ENCODE measurements around the gene MAP3K5. TPM values are rescaled to one million over a fixed set of nuclear protein-coding genes. Genes with fewer than 3 reads are reported as not detected.
"Not testable (repeated sequence)": the region's sequence is repeated elsewhere in the genome, so short reads cannot be mapped to it uniquely, and the experiment has no call there.

MAP3K5 gene
- total RNA-seq, 5 donors from 2014 or later (not counting 1 experiment from before 2014, with no cell fraction given) = 17.8 to 29.2 (median 20.6) TPM

DNA sequence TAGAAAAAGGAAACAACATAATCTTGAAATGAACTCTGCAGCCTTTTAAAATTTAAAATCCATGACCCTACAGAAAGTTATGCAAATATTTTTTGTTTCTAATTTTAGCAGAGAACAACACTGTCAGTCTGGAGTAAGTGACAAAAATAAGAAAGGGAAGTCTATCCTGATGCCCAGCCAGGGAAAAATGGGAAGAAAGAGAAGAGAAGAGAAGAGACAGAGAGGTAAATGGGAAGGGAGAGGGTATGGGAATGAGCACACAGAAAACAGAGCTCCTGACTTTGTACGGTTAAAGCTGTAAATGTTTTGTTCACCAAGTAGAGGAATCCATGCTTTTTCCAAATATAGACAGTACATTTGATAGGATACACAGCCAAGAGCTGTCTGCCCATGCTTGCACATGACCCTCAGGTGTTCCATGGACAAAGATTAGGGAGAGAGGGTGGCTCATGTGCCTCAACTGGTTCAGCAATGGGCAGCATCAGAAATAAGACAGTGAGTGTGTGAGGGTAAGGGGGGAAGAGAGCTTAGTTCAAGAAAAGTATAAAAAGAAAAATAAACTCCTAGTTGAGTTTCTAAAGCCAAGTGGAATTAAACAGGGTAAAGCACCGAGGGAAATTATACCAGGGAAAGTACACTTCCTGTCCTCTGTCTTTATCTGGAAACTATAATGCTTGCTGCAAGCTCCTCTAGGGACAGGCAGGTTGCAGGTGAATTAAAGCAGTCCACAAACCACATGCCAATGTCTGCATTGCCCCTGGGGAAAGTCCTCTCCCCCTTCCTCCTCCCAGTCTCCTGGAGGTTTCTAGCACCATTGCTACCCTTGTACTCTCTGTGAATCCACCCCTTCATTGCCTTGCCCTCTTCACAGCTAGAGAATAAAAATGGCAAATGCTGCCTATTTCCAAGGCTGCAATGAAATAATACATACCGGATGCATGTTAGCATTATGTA lies 30.0 kb downstream of the MAP3K5 start:
- Mint-ChIP-seq H3K4me3 (peak overlapping the region; percentile 59 to 82 (median 72)), H3K9me3 (no peaks in the 10 kb centered on the region), H3K27me3 (no peaks in the 10 kb centered on the region), H3K27ac (peak overlapping the region; percentile 93), H3K4me1 (peaks cover 64 to 77% (median 66%) of the 10 kb centered on the region in 3 donors), H3K36me3 (no peaks in the 10 kb centered on the region)
- no peaks in the 10 kb centered on the region for H3K36me3 ChIP-seq (ENCODE audit: control insufficient read depth in 2 of 2, extremely low read depth in 1 of 2, insufficient read depth in 1 of 2, low read length in 1 of 2)
- 0% methylated on average over 1 of the region's 3 CpGs for WGBS (ENCODE audit: insufficient coverage)
- H3K4me3 ChIP-seq (ENCODE audit: control insufficient read depth in 1 of 2, extremely low read depth in 1 of 2, low read length in 1 of 2) = peak overlapping the region in 1 of 2 donors; percentile 30
- H3K4me1 ChIP-seq (ENCODE audit: control insufficient read depth in 1 of 2, extremely low read depth in 1 of 2, insufficient read depth in 2 of 2, low read length in 2 of 2) = peaks cover 17 to 69% of the 10 kb centered on the region in 2 experiments
- DNase-seq (no peak), ATAC-seq (replicated peaks in 1 of 4) (no peak)
- ChIA-PET POLR2A (no interaction called here), CTCF (interaction anchor here (0.5 to 1.8 kb wide), 5 partner anchors 8 to 118 kb away, joined by 3 to 12 read pairs (median 3); partner anchors contain the start of gene MAP3K5 (in 1 of the 2))
- no peaks in the 10 kb centered on the region for H3K27me3 ChIP-seq (replicated peaks in 1 of 2; ENCODE audit: control insufficient read depth in 2 of 2, extremely low read depth in 1 of 2, insufficient read depth in 2 of 2, low read length in 1 of 2)
- peak overlapping the region; percentile 84 for H3K27ac ChIP-seq (ENCODE audit: low read length)
- no peaks in the 10 kb centered on the region for H3K9me3 ChIP-seq

DNA sequence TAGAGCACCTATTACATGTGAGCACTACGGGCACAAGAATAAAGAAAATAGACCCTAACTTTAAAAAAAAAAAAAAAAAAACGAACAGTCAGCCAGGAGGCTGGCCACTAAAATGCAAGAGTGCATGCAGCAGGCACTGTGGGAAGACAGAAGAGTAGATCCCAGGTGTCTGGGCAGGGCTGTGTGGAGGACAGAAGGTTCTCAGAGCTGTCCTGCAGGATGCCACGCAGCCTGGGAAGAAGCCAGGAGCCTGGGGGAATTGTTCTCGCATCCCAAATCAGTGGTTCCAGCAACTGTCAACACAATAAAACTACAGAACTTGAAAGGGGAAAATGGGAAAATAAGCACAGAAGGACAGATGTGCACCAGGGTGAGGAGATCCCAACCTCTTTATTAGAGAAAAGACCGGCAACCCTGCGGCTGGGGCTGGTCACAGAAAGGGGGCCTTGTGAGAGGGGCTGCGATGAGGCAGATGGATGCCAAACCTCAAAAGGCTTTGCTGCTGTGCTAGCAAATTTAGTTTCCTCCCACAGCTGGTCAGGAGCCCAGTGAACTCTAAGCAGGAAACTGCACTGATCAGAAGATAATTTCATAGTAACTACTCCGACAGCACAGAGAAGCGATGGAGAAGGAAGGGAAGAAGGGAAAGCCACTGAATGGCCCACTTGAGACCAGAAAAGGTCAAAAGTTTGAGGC lies 30.9 kb downstream of the MAP3K5 start:
- POLR2A ChIA-PET = interaction anchor here in 1 of 2 donors (0.5 kb wide), 1 partner anchor 11 kb away, joined by 3 read pairs; no protein-coding TSS in a partner anchor
- H3K27ac Mint-ChIP-seq = peak overlapping the region; percentile 93
- H3K4me1 Mint-ChIP-seq = peaks cover 60 to 78% (median 66%) of the 10 kb centered on the region in 3 donors
- Histone ChIP-seq H3K9me3 (no peaks in the 10 kb centered on the region), H3K4me1 (ENCODE audit: control insufficient read depth in 1 of 2, extremely low read depth in 1 of 2, insufficient read depth in 2 of 2, low read length in 2 of 2) (peaks cover 17 to 65% of the 10 kb centered on the region in 2 experiments), H3K27me3 (replicated peaks in 1 of 2; ENCODE audit: control insufficient read depth in 2 of 2, extremely low read depth in 1 of 2, insufficient read depth in 2 of 2, low read length in 1 of 2) (no peaks in the 10 kb centered on the region), H3K27ac (ENCODE audit: low read length) (peak overlapping the region; percentile 84), H3K36me3 (ENCODE audit: control insufficient read depth in 2 of 2, extremely low read depth in 1 of 2, insufficient read depth in 1 of 2, low read length in 1 of 2) (no peaks in the 10 kb centered on the region), H3K4me3 (ENCODE audit: control insufficient read depth in 1 of 2, extremely low read depth in 1 of 2, low read length in 1 of 2) (peak overlapping the region in 1 of 2 donors; percentile 30)
- peak overlapping the region; percentile 59 to 82 (median 72) for H3K4me3 Mint-ChIP-seq
- no peaks in the 10 kb centered on the region for H3K27me3 Mint-ChIP-seq
- H3K36me3 Mint-ChIP-seq = no peaks in the 10 kb centered on the region
- no peaks in the 10 kb centered on the region for H3K9me3 Mint-ChIP-seq
- ATAC-seq (replicated peaks in 1 of 4) (peak; percentile 55 to 72 (median 64)), DNase-seq (peak in 9 of 35 experiments; percentile 5 to 56 (median 23))
- WGBS (ENCODE audit: insufficient coverage) = 13% methylated on average over 3 of the region's 9 CpGs
- CTCF ChIA-PET = interaction anchor here (0.6 to 1.2 kb wide), 3 partner anchors 29 to 37 kb away, joined by 3 to 12 read pairs (median 4); partner anchors contain the start of gene MAP3K5 (in 1 of the 2)

DNA sequence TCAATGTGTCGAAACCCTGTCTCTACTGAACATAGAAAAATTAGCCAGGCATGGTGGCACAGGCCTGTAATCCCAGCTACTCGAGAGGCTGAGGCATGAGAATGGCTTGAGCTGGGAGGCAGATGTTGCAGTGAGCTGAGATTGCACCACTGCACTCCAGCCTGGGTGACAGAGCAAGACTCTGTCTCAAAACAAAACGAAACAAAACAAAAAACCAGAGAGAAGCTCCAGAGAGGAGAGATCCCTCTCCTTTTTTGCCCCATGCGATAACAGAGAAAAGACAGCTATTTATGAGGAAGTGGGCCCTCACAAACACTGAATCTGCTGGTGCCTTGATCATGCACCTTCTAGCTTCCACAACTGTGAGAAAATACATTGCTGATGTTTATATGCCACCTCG lies 31.5 kb downstream of the MAP3K5 start:
- Histone ChIP-seq H3K4me3 (ENCODE audit: control insufficient read depth in 1 of 2, extremely low read depth in 1 of 2, low read length in 1 of 2) (peak overlapping the region in 1 of 2 donors; percentile 30), H3K4me1 (ENCODE audit: control insufficient read depth in 1 of 2, extremely low read depth in 1 of 2, insufficient read depth in 2 of 2, low read length in 2 of 2) (peaks cover 17 to 59% of the 10 kb centered on the region in 2 experiments), H3K27ac (ENCODE audit: low read length) (peak overlapping the region; percentile 84)
- CTCF ChIA-PET = interaction anchor here (0.6 to 1.0 kb wide), 5 partner anchors 21 to 116 kb away, joined by 3 to 4 read pairs (median 4); partner anchors contain the start of gene MAP3K5 (in 1 of the 2)
- POLR2A ChIA-PET = interaction anchor here in 1 of 2 donors (0.5 kb wide), 1 partner anchor 12 kb away, joined by 3 read pairs; no protein-coding TSS in a partner anchor
- not testable (repeated sequence) for H3K36me3 Mint-ChIP-seq; DNase-seq; H3K36me3 ChIP-seq (ENCODE audit: control insufficient read depth in 2 of 2, extremely low read depth in 1 of 2, insufficient read depth in 1 of 2, low read length in 1 of 2); ATAC-seq (replicated peaks in 1 of 4); H3K27me3 Mint-ChIP-seq; H3K27me3 ChIP-seq (replicated peaks in 1 of 2; ENCODE audit: control insufficient read depth in 2 of 2, extremely low read depth in 1 of 2, insufficient read depth in 2 of 2, low read length in 1 of 2); H3K9me3 Mint-ChIP-seq; H3K9me3 ChIP-seq
- H3K4me1 Mint-ChIP-seq = peaks cover 56 to 78% (median 64%) of the 10 kb centered on the region in 3 donors
- WGBS (ENCODE audit: insufficient coverage) = 50% methylated on average over 1 of the region's 5 CpGs
- peak overlapping the region; percentile 59 to 82 (median 72) for H3K4me3 Mint-ChIP-seq
- H3K27ac Mint-ChIP-seq = peak overlapping the region; percentile 93

DNA sequence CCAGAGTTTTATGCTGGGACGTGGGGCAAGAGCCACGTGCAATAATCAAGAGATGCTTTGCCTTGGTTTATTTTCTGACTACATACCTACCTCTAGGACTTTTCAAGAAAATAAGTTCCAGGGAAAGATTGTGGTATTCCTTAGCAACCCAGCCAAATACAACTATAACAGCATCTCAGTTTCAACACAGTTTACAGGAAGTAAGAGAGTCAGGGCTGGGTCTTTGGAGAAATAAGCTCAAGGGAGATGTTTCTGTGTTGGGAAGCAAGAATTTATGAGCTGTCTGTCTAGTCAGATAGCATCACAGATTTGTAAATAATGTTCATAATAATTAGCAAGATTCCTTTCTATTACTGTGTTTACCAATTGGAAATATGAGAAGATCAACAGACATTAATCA lies 35.1 kb downstream of the MAP3K5 start:
- DNase-seq (no peak), ATAC-seq (replicated peaks in 1 of 4) (no peak)
- POLR2A ChIA-PET = interaction anchor here (0.5 to 0.7 kb wide), 5 partner anchors 33 to 544 kb away, joined by 3 to 8 read pairs (median 5); no protein-coding TSS in a partner anchor
- H3K4me1 Mint-ChIP-seq = peaks cover 56 to 78% (median 65%) of the 10 kb centered on the region in 3 donors
- no CpG with 5 or more reads among the region's 2 CpGs for WGBS (ENCODE audit: insufficient coverage)
- Histone ChIP-seq H3K4me1 (ENCODE audit: control insufficient read depth in 1 of 2, extremely low read depth in 1 of 2, insufficient read depth in 2 of 2, low read length in 2 of 2) (peaks cover 14 to 55% of the 10 kb centered on the region in 2 experiments), H3K9me3 (no peaks in the 10 kb centered on the region), H3K4me3 (ENCODE audit: control insufficient read depth in 1 of 2, extremely low read depth in 1 of 2, low read length in 1 of 2) (no peak overlapping the region), H3K27me3 (replicated peaks in 1 of 2; ENCODE audit: control insufficient read depth in 2 of 2, extremely low read depth in 1 of 2, insufficient read depth in 2 of 2, low read length in 1 of 2) (no peaks in the 10 kb centered on the region), H3K27ac (ENCODE audit: low read length) (no peak overlapping the region), H3K36me3 (ENCODE audit: control insufficient read depth in 2 of 2, extremely low read depth in 1 of 2, insufficient read depth in 1 of 2, low read length in 1 of 2) (no peaks in the 10 kb centered on the region)
- no peaks in the 10 kb centered on the region for H3K36me3 Mint-ChIP-seq
- H3K9me3 Mint-ChIP-seq = no peaks in the 10 kb centered on the region
- no peaks in the 10 kb centered on the region for H3K27me3 Mint-ChIP-seq
- CTCF ChIA-PET = interaction anchor here (0.7 kb wide), 2 partner anchors 287 to 801 kb away, joined by 3 to 5 read pairs; no protein-coding TSS in a partner anchor
- H3K4me3 Mint-ChIP-seq = no peak overlapping the region
- peak overlapping the region in 1 of 2 donors; percentile 47 for H3K27ac Mint-ChIP-seq

DNA sequence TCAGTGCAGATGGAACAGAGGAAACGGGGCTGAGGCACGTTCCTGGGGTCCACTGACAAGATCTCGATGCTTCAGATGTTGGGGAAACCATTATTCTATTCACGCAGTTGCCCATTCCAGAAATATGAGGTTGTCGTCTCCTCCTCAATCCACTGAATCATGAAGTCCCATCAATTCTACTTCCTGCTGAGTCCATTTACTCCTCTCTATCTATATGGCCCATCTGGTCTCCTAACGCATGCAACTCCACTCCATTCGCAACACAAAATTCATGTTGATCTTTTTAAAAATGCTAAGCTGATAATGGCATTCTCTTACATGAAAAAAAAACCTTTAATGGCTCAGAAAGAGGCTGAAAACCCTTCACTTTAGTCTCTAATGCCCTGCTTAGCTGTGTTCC lies 37.5 kb downstream of the MAP3K5 start:
- Mint-ChIP-seq H3K4me1 (peaks cover 62 to 79% (median 70%) of the 10 kb centered on the region in 3 donors), H3K9me3 (no peaks in the 10 kb centered on the region), H3K27ac (peak overlapping the region; percentile 9 to 70), H3K27me3 (no peaks in the 10 kb centered on the region), H3K4me3 (peak overlapping the region in 1 of 3 donors; percentile 47), H3K36me3 (no peaks in the 10 kb centered on the region)
- Histone ChIP-seq H3K36me3 (ENCODE audit: control insufficient read depth in 2 of 2, extremely low read depth in 1 of 2, insufficient read depth in 1 of 2, low read length in 1 of 2) (no peaks in the 10 kb centered on the region), H3K9me3 (no peaks in the 10 kb centered on the region), H3K4me1 (ENCODE audit: control insufficient read depth in 1 of 2, extremely low read depth in 1 of 2, insufficient read depth in 2 of 2, low read length in 2 of 2) (peaks cover 25 to 54% of the 10 kb centered on the region in 2 experiments), H3K27me3 (replicated peaks in 1 of 2; ENCODE audit: control insufficient read depth in 2 of 2, extremely low read depth in 1 of 2, insufficient read depth in 2 of 2, low read length in 1 of 2) (no peaks in the 10 kb centered on the region), H3K4me3 (ENCODE audit: control insufficient read depth in 1 of 2, extremely low read depth in 1 of 2, low read length in 1 of 2) (no peak overlapping the region), H3K27ac (ENCODE audit: low read length) (no peak overlapping the region)
- POLR2A ChIA-PET = interaction anchor here (0.7 kb wide), 2 partner anchors 30 to 34 kb away, joined by 3 to 8 read pairs; no protein-coding TSS in a partner anchor
- CTCF ChIA-PET = interaction anchor here (0.6 to 2.8 kb wide), 6 partner anchors 9 to 113 kb away, joined by 4 to 12 read pairs (median 6); partner anchors contain the start of gene MAP3K5 (in 2 of the 2)
- WGBS (ENCODE audit: insufficient coverage) = 96% methylated on average over 5 of the region's 7 CpGs
- DNase-seq (no peak), ATAC-seq (replicated peaks in 1 of 4) (no peak)
